T-cell (primary cell): ENCODE measurements around the gene FCRL5. TPM values are rescaled to one million over a fixed set of nuclear protein-coding genes. Genes with fewer than 3 reads are reported as not detected.

Experiments
- ATAC-seq, 4 experiments: fragments of 200-7000 bp in 3 of 4; fragments of 150-1000 bp in 1 of 4; cut with Tn5 transposase; replicated peaks in 1 of 4; 1 replicate in 3 of 4; 2 replicates in 1 of 4; pipeline ENCODE4 v1.10.0; 2021; ENCODE audit warnings: moderate library complexity in 3 of 4, mild to moderate bottlenecking in 2 of 4, moderate number of reproducible peaks in 1 of 4
- CTCF ChIA-PET, 2 donors: fragments of 300-600 bp; sonication (Branson Sonifier 250); formaldehyde crosslinking; loops; one replicate each; lab custom pipeline; 2022; ENCODE audit warnings: antibody characterized with exemption in 2 of 2; lab: Charles Lee
- POLR2A ChIA-PET, 2 donors: fragments of 300-600 bp; sonication (Branson Sonifier 250); formaldehyde crosslinking; loops; one replicate each; lab custom pipeline; 2022; ENCODE audit warnings: antibody characterized with exemption in 2 of 2; lab: Charles Lee
- DNase-seq, 35 experiments: peaks; one replicate each; pipeline versions ENCODE4 v3.0.0 to v3.0.0-alpha.2; 2013 to 2023
- H3K27ac ChIP-seq: one replicate; pipeline ENCODE4 v1.5.1; 2013; ENCODE audit warnings: low read length
- H3K27me3 ChIP-seq, 2 experiments: replicated peaks in 1 of 2; 1 replicate in 1 of 2; 2 replicates in 1 of 2; pipeline versions ENCODE4 v1.6.1 to v1.7.0; 2013; ENCODE audit warnings: low read length in 1 of 2, mixed read lengths in 1 of 2; ENCODE audit not compliant: control insufficient read depth in 2 of 2, insufficient read depth in 2 of 2; ENCODE audit errors: extremely low read depth in 1 of 2
- H3K36me3 ChIP-seq, 2 donors: 1 replicate in 1 of 2; 2 replicates in 1 of 2; pipeline versions ENCODE4 v1.6.1 to v1.7.0; 2013; ENCODE audit warnings: low read length in 1 of 2; ENCODE audit not compliant: control insufficient read depth in 2 of 2, insufficient read depth in 1 of 2; ENCODE audit errors: extremely low read depth in 1 of 2
- H3K4me1 ChIP-seq, 2 experiments: 1 replicate in 1 of 2; 2 replicates in 1 of 2; pipeline versions ENCODE4 v1.6.1 to v1.7.0; 2013; ENCODE audit warnings: low read length in 2 of 2, mixed read lengths in 1 of 2; ENCODE audit not compliant: insufficient read depth in 2 of 2, control insufficient read depth in 1 of 2; ENCODE audit errors: extremely low read depth in 1 of 2
- H3K4me3 ChIP-seq, 2 donors: 1 replicate in 1 of 2; 2 replicates in 1 of 2; pipeline versions ENCODE4 v1.5.1 to v1.7.0; 2013; ENCODE audit warnings: mild to moderate bottlenecking in 2 of 2, low read length in 1 of 2, moderate library complexity in 1 of 2; ENCODE audit not compliant: control insufficient read depth in 1 of 2; ENCODE audit errors: extremely low read depth in 1 of 2
- H3K9me3 ChIP-seq: 2 replicates; pipeline ENCODE4 v1.7.0; 2013
- H3K27ac Mint-ChIP-seq, 2 donors: one replicate each; pipeline ENCODE4 v1.8.0; 2020 to 2021; ENCODE audit warnings: mild to moderate bottlenecking in 2 of 2, mixed read lengths in 2 of 2
- H3K27me3 Mint-ChIP-seq, 2 donors: one replicate each; pipeline ENCODE4 v1.8.0; 2021 to 2022; ENCODE audit warnings: mixed read lengths in 2 of 2
- H3K36me3 Mint-ChIP-seq: one replicate; pipeline ENCODE4 v1.8.0; 2021; ENCODE audit warnings: mixed read lengths
- H3K4me1 Mint-ChIP-seq, 3 donors: one replicate each; pipeline ENCODE4 v1.8.0; 2020 to 2022; ENCODE audit warnings: mixed read lengths in 3 of 3, mild to moderate bottlenecking in 1 of 3
- H3K4me3 Mint-ChIP-seq, 3 donors: one replicate each; pipeline ENCODE4 v1.8.0; 2020 to 2022; ENCODE audit warnings: mild to moderate bottlenecking in 3 of 3, mixed read lengths in 3 of 3, moderate library complexity in 3 of 3
- H3K9me3 Mint-ChIP-seq, 3 donors: one replicate each; pipeline ENCODE4 v1.8.0; 2020 to 2022; ENCODE audit warnings: mixed read lengths in 3 of 3
- WGBS: methylation state at CpG from one replicate; pipeline ENCODE4 v1.1.5; 2013; ENCODE audit warnings: missing lambda C conversion rate; ENCODE audit not compliant: insufficient coverage; 5-methylcytosine and 5-hydroxymethylcytosine counted together
- total RNA-seq, 35 experiments: library from RNA in 6 of 35; stranded (reverse) in 6 of 35; fragments of 120-200 nt in 1 of 35; gene quantifications; one replicate each; pipeline versions ENCODE4 v1.2.1 to v1.2.4 and lab custom pipeline; 2013 to 2026

FCRL5 gene
- total RNA-seq, 5 donors from 2014 or later (not counting 1 experiment from before 2014, with no cell fraction given) = 0.28 to 1.6 (median 0.76) TPM

- no peak overlapping the region for H3K27ac Mint-ChIP-seq
- H3K36me3 Mint-ChIP-seq = no peaks in the 10 kb centered on the region
- peaks cover 0 to 3% (median 2%) of the 10 kb centered on the region in 3 donors for H3K9me3 Mint-ChIP-seq
- H3K27ac ChIP-seq = no peak overlapping the region
- no CpG with 5 or more reads among the region's 4 CpGs for WGBS
- H3K27me3 Mint-ChIP-seq = peaks cover 9 to 14% of the 10 kb centered on the region in 2 donors
- no peak overlapping the region for H3K4me3 ChIP-seq
- POLR2A ChIA-PET = no interaction called here
- CTCF ChIA-PET = no interaction called here
- no peaks in the 10 kb centered on the region for H3K36me3 ChIP-seq
- DNase-seq = no peak
- no peaks in the 10 kb centered on the region for H3K4me1 Mint-ChIP-seq
- ATAC-seq = no peak
- peaks cover 0 to 7% of the 10 kb centered on the region in 2 experiments for H3K27me3 ChIP-seq
- H3K4me1 ChIP-seq = no peaks in the 10 kb centered on the region
- no peak overlapping the region for H3K4me3 Mint-ChIP-seq
- no peaks in the 10 kb centered on the region for H3K9me3 ChIP-seq
Observed at GRCh38 chr1:157469752-157470675, 82.3 kb downstream of the FCRL5 start.

- Mint-ChIP-seq H3K4me1 (no peaks in the 10 kb centered on the region), H3K4me3 (no peak overlapping the region), H3K27ac (no peak overlapping the region), H3K9me3 (no peaks in the 10 kb centered on the region), H3K27me3 (peaks cover 9 to 11% of the 10 kb centered on the region in 2 donors), H3K36me3 (no peaks in the 10 kb centered on the region)
- no peak for DNase-seq
- peaks cover 0 to 7% of the 10 kb centered on the region in 2 experiments for H3K27me3 ChIP-seq
- no peaks in the 10 kb centered on the region for H3K4me1 ChIP-seq
- ChIA-PET POLR2A (no interaction called here), CTCF (no interaction called here)
- H3K4me3 ChIP-seq = no peak overlapping the region
- no peak overlapping the region for H3K27ac ChIP-seq
- H3K36me3 ChIP-seq = no peaks in the 10 kb centered on the region
- no CpG with 5 or more reads among the region's 3 CpGs for WGBS
- ATAC-seq = no peak
- H3K9me3 ChIP-seq = no peaks in the 10 kb centered on the region
Observed at GRCh38 chr1:157469300-157469699, 83.0 kb downstream of the FCRL5 start.

- Histone ChIP-seq H3K27me3 (peaks cover 0 to 7% of the 10 kb centered on the region in 2 experiments), H3K4me3 (no peak overlapping the region), H3K9me3 (no peaks in the 10 kb centered on the region), H3K27ac (no peak overlapping the region), H3K36me3 (no peaks in the 10 kb centered on the region), H3K4me1 (no peaks in the 10 kb centered on the region)
- CTCF ChIA-PET = no interaction called here
- DNase-seq (no peak), ATAC-seq (no peak)
- H3K27me3 Mint-ChIP-seq = peaks cover 6% of the 10 kb centered on the region in 2 donors
- H3K9me3 Mint-ChIP-seq = no peaks in the 10 kb centered on the region
- H3K4me1 Mint-ChIP-seq = no peaks in the 10 kb centered on the region
- H3K27ac Mint-ChIP-seq = no peak overlapping the region
- no peaks in the 10 kb centered on the region for H3K36me3 Mint-ChIP-seq
- POLR2A ChIA-PET = interaction anchor here in 1 of 2 donors (0.5 kb wide), 1 partner anchor 58 kb away, joined by 3 read pairs; no protein-coding TSS in a partner anchor
- H3K4me3 Mint-ChIP-seq = no peak overlapping the region
- 53% methylated on average over 4 of the region's 5 CpGs for WGBS
Observed at GRCh38 chr1:157466011-157466410, 86.3 kb downstream of the FCRL5 start.

Other genes starting within 250 kb of the FCRL5 start
- under 1 TPM in 2 of 5 donors, not detected in 3; 0.07 to 0.15 TPM for gene FCRL4, start 45.6 kb upstream of the FCRL5 start, total RNA-seq
- 10 to 100 TPM in 2 of 5 donors, 1 to 10 TPM in 3; 6.5 to 35.9 (median 9.3) TPM for gene FCRL3, start 148.3 kb upstream of the FCRL5 start, total RNA-seq
- 1 to 10 TPM; 1.2 to 3.4 (median 1.5) TPM for gene FCRL2, start 224.6 kb upstream of the FCRL5 start, total RNA-seq